Bone marrow (tissue), 2 donors: ENCODE results near the gene IFT20.

Experiments
- DNase-seq, 2 donors: peaks; one replicate each; lab custom pipeline; 2025; lab: John Stamatoyannopoulos, UW

IFT20 gene, protein sequence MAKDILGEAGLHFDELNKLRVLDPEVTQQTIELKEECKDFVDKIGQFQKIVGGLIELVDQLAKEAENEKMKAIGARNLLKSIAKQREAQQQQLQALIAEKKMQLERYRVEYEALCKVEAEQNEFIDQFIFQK

DNA sequence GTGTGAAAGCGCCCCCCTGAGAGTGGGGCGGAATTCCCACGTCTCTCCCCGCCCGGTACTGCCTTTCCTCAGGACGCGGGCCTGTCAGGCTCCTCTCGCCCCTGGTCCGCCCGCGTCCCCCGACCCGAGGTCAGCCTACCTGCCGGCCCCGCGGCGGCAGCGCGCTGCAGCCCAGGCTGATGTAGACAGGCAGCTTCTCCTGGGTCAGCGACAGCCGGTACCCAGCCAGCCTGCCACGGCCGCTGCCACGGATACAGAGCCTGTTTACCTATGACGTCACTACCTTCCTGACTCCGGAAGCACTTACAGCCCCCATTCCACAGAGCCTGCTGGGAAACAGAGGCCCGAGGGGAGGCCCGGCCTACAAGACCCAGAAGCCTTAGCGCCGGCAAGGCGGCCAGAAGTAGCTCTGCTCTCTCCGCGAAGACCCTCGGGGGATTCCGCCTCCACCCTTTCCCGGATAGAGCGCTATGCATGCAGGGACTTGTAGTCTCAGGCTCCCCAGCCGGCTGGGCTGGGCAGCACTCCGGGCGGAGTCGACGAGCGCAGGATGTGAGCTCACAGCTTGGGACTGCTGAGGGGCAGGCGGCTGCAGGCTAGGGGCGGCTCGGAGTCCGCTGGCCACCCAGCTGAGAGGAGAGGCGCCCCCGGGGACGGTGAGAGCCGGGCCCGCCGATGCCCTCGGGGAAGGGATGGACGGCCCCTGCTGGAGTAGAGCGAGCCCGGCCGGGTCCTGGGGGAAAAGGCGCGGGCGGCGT is at the start of gene IFT20, which contains the start of gene TNFAIP1:
IFT20 (minus strand) TSS at position 272 of the 758 bp plus-strand sequence. CDS start 3,487 bp downstream, outside the sequence.
TNFAIP1 (plus strand) TSS at position 561 of the 758 bp plus-strand sequence. CDS start 3,761 bp downstream, outside the sequence.
- peak; percentile 75 to 99 for DNase-seq

DNA sequence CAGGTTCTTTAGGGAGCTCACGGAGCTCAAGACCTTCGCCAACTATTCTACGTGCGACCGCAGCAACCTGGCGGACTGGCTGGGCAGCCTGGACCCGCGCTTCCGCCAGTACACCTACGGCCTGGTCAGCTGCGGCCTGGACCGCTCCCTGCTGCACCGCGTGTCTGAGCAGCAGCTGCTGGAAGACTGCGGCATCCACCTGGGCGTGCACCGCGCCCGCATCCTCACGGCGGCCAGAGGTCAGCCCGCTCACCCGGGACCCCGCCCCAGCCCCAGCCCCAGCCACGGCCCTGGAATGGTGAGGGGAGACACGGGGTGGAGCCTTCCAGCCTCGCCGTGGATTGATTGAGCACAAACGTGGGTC is 49.7 kb upstream of the IFT20 start:
- DNase-seq: no peak

DNA sequence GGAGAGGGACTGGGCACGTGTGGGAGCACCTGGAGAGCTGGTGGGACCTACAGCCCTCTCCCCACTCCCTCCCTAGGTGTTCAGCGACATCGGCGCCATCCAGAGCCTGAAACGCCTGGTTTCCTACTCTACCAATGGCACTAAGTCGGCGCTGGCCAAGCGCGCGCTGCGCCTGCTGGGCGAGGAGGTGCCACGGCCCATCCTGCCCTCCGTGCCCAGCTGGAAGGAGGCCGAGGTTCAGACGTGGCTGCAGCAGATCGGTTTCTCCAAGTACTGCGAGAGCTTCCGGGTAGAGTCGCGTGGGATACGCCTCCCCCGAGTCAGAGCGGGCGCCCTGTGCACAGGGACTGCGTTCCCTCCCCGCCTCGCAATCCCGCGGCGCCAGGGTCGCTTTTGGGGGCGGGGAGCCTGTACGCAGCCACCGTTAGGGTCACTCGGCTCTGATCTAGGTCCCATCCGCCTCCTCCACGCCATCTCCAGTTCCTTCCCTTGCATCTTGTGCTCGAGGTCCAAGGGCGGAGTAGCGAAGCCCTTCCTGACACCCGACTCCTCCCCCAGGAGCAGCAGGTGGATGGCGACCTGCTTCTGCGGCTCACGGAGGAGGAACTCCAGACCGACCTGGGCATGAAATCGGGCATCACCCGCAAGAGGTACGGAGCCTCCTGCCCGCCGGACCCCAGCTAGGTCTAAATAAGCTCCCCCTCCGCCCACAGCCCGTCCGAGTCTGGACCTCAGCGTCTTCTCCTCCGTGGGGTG is 49.2 kb upstream of the IFT20 start:
- peak; percentile 18 to 50 for DNase-seq

DNA sequence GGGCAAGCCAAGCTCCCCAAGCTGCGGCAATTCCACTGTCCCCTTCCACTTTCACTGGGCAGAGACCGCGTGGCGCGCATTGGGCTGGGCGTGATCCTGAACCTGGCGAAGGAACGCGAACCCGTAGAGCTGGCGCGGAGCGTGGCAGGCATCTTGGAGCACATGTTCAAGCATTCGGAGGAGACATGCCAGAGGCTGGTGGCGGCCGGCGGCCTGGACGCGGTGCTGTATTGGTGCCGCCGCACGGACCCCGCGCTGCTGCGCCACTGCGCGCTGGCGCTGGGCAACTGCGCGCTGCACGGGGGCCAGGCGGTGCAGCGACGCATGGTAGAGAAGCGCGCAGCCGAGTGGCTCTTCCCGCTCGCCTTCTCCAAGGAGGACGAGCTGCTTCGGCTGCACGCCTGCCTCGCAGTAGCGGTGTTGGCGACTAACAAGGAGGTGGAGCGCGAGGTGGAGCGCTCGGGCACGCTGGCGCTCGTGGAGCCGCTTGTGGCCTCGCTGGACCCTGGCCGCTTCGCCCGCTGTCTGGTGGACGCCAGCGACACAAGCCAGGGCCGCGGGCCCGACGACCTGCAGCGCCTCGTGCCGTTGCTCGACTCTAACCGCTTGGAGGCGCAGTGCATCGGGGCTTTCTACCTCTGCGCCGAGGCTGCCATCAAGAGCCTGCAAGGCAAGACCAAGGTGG is 46.0 kb upstream of the IFT20 start:
- no peak for DNase-seq

DNA sequence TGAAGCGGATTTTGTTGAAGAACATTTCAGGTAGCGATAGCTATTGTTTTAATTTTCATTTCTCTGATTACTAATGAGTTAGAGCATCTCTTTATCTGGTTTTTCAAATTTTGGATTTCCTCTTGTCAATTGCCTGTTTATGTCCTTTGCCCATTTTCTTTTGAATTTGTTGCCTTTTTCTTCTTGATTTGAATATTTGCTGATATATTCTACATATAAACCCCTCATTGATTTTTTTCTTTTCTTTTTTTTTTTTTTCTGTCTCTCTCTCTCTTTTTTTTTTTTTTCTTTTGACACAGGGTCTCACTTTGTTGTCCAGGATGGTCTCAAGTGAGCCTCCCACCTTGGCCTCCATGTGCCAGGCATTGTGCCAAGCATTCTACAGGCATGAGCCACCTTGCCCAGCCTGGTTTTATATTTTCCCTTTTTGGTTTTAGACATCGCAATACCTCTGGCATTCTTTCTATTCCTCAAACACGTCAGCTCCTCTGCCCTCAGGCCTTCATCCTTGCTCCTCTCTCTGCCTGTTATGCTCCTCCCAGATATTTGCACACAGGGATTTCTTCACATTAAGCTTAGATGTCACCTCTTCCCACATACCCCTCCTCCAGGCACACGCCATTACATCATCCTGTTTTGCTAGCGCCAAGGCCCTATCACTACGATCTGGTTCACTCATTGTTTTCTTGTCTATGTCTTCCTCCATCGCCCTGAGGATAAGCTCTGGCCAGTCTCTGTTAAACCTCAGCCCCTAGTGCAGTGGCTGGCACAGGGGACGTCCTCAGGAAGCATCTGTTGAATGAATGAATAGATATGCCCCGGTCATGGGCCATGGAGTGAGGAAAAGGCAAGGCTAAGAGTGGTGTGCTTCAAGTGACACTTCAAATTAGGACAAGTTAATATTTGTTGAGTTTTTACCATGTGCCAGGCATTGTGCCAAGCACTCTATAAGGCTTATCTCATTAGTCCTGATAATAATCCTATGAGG is 44.8 kb upstream of the IFT20 start:
- DNase-seq: peak in 1 of 2 donors; percentile 7

DNA sequence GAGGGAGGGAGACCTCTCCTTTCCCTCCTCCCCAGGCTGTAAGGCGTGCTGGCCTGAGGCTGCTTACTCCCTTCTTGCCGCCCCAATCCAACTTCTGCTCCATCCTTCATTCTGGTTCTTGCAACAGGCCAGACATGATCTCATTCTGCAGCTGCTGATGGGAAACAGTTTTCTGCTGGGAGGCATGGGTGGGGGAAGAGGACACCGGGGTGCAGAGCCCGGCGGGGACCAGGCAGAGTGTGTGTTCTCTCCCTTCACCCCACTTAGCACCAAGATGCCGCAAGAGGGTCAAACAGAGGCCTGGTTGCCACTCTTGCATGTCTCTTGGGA is 37.6 kb upstream of the IFT20 start:
- no peak for DNase-seq

DNA sequence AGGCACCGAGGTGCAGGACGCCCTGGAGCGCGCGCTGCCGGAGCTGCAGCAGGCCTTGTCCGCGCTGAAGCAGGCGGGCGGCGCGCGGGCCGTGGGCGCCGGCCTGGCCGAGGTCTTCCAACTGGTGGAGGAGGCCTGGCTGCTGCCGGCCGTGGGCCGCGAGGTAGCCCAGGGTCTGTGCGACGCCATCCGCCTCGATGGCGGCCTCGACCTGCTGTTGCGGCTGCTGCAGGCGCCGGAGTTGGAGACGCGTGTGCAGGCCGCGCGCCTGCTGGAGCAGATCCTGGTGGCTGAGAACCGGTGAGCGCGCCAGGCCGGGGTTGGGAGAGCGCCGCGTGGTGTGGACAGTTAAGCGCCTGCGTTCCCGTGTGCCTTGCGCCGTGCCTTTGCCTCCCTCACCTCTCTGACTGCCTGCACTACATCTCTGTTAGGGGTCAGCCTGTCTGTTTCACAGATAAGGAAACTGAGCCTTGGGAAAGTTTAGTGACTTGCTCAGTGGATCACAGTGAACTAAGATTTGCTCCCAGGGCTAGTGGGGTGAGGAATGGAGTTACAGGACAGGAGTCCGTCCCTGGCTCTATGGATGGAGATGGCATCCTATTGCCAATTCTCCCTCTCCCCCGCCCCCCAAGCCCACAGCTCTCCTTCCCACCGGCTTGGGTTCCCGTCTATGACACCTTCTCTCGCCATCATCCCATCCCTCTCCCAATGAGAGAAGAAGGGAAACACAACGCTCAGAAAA is 37.1 kb upstream of the IFT20 start:
- DNase-seq: no peak

DNA sequence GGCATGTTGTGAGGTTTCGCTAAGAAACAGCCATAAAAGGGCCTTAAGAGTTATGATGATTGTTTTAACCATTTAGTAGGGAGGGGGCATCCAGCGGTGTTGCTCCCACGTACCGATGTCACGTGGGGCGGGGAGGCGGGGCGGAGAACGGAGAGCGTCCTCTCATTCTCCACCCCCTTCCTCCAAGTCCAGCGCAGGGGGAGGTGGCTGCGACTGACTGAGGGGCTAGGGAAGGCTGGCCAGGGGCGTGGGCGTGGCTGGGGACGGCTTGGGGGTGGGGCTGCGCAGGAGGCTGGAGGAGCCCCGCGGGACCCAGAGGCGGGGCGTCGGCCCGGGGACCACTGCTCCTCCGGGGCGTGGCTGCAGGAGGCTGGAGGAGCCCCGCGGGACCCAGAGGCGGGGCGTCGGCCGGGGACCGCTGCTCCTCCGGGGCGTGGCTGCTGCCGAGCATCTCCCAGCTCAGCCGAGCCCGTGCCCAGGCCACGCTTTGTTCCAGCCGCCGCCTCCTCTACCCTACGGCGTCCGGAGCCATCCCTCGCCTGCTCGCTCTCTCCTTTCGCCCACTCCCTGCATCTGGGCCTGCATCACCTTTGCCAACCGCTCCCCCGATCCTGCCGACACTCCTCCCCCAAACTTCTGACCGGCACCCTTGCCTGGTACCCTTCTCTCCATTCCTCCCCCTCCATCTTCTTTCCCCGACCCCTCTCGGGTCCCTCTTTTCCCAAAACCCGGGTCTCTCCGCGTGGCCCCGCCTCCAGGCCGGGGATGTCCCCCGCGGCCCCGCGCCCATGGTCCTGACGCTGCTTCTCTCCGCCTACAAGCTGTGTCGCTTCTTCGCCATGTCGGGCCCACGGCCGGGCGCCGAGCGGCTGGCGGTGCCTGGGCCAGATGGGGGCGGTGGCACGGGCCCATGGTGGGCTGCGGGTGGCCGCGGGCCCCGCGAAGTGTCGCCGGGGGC is 36.3 kb upstream of the IFT20 start, which contains the start of gene SARM1:
SARM1 (plus strand) TSS at position 450 of the 958 bp plus-strand sequence; CDS start at position 789, 339 bp downstream.
- DNase-seq: peak; percentile 66 to 70

DNA sequence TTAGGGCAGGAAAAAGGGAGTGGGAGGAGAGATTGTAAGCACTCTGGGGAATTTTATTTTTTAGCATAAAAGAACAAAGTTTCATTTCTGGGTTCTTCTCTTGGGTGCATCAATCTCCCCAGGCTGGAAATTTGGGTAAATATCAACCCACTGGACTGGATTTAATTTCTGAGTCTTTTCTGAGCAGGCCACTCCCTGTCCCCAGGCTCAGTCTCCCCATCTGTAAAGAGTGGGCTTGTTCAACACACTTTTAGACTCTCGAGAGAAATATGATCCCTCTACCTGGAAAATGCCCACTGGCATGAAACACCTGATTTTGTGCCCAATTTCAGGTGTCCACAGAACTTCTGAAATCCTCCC is 35.5 kb upstream of the IFT20 start:
- no peak for DNase-seq

DNA sequence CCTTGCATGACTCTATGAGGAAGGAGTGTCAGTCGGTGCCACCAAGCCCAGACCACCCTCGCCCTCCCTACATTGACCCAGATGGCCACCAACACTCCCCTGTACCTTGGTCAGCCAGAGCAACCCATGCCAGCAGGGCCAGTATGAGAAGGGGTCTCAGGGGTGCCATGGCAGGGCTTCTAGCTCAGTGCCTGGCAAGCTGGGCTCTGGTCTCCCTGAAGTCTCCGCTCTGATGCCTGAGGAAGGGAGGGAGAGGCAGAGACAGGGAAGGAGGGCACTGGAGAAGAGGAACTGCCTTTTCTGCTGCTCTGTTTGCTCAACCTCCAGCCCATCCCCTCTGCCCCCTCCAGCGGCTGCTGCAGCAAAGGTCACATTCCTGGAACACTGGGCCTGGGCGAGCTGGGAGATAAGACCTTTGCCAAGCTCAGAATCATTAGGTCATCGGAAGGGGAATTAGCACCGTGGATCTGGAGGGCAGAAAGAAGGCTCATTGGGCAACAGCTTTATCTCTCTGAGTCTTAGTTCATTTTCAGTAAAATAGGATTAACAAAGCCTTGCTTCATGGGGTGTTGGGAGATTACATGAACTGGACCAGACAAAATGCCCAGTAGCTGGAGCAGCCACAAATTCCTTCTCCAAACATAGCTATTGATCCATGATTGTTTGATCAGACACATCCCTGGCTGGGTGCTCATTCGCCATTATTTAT is 34.9 kb upstream of the IFT20 start, which contains the start of gene VTN:
VTN (minus strand) TSS at position 273 of the 709 bp plus-strand sequence; CDS start at position 169, 104 bp downstream.
- no peak for DNase-seq

DNA sequence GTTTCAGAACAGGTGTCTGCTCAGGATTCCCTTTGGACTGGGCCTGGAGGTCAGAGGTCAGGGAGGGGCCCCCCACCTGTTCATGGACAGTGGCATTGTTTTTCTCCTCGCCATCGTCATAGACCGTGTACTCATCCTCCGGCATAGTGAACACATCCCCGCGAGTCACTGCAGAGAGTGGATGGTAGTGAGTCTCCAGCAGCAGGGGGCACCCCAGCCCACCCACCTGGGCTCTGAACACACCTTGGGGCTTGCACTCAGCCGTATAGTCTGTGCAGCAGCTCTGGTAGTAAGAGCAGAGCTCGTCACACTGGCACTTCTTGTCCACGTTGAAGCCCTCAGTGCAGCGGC is 34.4 kb upstream of the IFT20 start:
- DNase-seq: no peak

DNA sequence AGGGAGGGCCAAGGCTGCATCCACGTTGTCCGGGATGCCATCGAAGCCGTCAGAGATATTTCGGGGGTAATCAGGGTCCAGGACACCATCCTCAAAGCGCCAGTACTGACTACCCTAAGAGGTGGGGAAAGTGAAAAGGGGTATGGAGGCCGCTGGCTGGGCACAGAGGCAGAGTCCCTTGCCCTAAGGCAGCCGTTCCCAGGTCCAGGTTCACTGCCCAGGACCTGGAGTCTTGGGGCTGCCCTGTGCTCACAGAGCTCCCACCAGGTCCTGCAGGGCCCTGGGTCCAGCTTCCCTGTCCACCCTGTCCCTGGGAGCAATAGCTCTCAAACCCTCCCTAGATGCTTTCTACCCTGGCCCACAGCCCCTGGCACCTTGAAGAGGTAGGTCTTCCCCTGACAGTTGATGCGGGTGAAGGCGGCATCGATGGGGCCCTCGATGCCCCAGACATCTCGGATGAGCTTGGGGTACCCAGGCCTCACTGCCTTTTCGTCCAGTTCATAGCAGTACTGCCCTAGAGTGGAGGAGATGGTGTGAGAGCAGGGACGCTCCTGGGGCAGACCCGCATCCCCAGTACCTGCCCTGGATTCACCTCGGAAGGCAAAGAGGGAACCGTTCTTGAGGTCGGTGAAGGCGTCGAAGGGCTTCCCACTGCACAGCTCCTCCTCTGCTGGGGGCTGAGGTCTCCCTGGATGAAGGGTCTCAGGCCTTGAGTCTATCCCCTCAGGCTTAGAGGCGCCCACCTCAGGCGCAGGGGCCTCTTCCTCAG is 33.8 kb upstream of the IFT20 start:
- DNase-seq: no peak

DNA sequence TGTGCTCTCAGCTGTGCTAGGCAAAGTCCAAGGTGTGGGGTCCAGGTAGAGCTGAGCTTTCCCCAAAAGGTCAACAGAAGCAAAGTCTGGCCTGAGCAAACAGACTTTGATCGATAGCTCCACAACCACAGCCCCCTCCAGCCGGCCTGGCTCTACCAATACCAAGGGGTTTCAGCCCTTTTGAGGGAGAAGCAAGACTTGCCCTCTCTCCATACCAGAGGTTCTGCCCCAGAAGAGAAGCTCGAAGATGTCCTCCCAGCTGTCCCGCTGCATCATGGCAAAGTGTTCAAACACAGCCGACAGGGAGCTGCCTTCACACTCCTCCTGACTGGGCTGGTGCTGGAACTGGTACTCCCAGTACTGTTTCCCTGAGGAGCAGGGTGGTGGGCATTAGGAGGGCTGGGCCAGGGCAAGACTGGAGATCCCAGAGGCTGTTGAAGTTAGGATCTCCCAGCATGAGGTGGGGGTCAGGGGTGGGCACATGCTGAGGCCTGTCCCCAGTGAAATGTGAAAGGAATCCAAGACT is 33.1 kb upstream of the IFT20 start:
- DNase-seq: no peak

DNA sequence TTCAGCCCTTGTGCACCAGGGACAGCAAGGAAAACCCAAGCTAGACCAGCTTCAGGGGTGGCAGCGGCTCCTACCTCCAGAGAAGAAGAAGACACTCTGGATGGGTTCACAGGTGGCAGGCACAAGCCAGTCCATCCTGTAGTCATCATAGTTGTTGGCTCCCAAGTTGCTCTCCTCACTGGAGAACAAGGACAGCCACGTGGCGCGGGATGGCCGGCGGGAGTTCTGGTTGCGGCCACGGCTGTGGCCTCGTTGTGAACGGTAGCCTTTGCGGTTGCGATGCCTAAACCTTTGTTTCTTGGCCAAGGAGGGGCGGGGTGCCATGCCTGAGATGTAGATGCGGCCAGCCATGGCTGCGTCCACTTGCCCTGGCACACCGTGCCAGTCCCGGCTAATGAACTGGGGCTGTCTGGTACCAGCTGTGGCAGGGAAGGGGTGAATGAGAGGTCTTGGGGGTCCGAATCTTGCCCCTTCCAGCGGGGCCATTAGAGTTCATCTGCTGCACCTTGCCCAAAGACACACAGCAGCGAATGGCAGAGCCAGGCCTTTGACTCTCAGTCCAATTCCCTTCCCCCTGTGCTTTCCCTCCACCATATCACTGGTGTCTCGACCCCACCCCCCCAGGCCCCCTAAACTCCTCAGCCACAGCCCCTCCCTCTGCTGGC is 32.5 kb upstream of the IFT20 start:
- DNase-seq: no peak

DNA sequence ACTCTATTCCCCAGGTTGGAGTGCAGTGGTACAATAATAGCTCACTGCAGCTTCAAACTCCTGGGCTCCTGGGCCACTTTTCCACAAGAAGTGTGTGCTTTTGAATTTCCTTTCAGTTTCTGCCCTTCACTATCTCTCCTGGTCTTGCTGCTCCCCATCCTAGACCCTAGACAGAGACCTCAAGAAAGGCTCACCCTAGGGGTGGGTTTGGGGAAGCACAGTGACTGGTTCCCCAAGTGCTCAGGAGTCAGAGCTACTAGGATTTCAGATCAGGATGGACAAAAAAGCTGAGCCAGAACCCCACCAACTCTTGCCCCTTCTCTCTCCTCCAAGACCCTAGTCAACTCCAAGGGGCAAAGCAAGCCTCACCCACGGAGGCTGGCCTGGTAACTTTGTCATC is 31.3 kb upstream of the IFT20 start:
- DNase-seq: no peak

DNA sequence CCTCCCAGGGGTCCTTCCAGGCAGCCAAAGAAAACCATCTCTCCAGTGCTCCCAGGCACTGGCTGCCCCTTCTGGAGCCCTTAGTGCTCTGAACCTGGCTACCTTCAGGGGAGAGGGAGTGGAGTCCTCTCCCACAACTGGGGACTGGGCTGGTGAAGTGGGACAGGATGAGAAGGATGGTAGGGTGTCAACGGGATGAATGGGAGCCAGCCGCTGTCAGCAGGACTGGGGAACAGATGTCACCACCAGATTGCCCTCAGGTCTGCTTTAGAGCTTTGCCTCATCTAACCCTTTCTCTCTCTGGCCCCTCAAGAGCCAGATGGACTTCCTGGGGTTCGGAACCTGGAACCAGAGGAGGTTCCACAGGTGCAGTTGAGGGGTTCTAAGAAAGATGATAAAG is 30.2 kb upstream of the IFT20 start:
- DNase-seq: no peak
